RPMI7951 (cell line): Measurements from ENCODE around the gene CD300E. TPM values are rescaled to one million over a fixed set of nuclear protein-coding genes. Genes with fewer than 3 reads are reported as not detected.
"Not testable (repeated sequence)": the region's sequence is repeated elsewhere in the genome, so short reads cannot be mapped to it uniquely, and the experiment has no call there.

Source experiments
- DNase-seq: peaks from one replicate; pipeline ENCODE4 v3.0.0-alpha.2; 2012; ENCODE audit warnings: low read depth
- total RNA-seq: library from RNA; depleted of rRNA; stranded (reverse); fragments of >200 nt; shearing (Covaris generic); gene quantifications from 2 replicates; pipeline ENCODE4 v1.2.3, GENCODE V29; 2014

The CD300E gene
- total RNA-seq, 1 experiment from 2014 or later, result not detected

DNA sequence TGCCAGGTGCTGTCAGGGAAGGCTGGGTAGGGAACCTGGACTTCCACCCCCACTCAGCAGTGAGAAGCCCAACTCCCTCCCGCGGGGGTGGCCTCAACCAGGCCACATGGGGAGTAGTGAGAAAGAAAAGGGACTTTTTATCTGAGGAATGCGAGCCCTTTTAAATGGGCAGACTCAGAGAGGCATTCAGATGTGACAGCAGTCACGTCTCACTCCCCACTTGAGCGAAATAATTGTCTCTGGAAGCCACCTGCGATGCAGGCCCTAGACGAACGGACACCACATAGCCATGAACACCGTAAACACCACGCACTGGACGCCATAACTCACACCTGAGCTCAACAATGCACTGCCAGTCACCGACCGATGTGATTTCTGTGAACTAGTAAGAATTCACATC, 11.9 kb upstream of the CD300E start:
- DNase-seq, result no peak

DNA sequence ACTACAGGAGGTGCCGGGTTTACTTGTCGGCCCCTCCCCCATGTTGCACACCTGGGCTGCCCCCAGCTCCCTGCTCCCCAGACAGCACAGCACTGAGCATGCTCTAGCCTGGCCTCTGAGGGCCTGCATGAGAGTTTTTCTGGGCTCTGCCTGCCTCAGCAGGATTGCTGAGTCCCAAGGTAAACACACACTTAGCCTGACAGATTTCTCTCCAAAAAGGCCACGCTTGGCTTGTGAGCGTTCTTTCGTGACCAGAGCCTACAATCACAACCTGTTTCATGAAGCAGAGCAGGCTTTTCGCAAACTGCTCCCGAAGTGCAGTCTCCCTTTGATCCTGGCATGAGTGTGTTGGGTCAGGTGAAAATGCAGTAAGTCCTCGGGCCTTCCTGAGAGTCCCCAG, 9.8 kb upstream of the CD300E start:
- DNase-seq, result no peak

DNA sequence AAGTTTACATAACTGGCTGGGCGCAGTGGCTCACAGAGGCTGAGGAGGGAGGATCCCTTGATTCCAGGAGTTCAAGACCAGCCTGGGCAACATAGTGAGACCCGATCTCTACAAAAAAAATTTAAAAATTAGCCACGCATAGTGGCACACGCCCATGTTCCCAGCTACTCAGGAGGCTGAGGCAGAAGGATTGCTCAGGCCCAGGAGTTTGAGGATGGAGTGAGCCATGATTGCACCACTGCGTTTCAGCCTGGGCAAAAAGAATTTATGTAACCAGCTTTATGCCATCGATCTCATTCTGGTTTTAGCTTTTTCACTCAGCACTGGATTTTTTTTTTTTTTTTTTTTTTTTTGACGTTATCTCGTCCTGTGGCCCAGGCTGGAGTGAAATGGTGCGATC, 9.1 kb upstream of the CD300E start:
- DNase-seq, result no peak

DNA sequence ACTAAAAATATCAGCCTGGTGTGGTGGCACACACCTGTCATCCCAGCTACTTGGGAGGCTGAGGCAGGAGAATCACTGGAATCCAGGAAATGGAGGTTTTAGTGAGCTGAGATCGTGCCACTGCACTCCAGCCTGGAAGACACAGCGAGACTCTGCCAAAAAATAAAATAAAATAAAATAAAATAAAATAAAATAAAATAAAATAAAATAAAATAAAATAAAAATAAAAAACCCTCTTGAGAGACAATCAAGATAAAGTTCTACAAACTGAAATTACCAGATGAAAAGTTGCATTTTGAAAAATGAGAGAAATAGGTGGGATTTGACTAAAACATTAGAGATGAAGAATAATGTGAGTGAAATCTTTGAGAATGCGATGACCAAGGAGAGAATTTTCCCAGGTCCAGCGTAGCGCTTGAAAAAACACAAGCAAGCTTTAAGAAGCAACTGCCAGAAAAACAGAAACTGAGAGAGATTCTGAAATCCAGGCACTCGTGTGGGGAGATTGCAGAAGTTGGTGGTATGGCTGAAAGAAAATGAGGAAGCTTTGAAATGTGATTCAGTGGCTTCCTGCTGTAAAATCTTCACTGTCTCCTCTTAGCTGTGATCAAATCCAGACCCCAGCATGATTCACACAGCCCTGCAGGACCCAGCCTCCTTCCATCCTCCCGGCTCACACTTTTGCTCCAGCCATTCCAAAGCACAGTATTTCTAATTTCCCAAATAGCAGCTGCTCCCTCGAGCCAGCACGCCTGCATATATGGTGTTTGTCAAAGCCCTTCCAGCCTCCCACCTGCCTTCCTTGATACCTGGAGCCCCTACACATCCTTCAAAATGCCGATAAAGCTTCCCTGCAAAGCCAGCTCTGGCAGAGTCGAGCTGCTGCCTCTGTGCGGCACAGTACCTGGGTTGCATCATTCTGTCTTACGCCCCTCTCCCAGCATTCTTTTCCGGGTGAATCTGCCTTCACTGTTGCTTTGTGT, 8.2 kb upstream of the CD300E start:
- DNase-seq, result no peak

DNA sequence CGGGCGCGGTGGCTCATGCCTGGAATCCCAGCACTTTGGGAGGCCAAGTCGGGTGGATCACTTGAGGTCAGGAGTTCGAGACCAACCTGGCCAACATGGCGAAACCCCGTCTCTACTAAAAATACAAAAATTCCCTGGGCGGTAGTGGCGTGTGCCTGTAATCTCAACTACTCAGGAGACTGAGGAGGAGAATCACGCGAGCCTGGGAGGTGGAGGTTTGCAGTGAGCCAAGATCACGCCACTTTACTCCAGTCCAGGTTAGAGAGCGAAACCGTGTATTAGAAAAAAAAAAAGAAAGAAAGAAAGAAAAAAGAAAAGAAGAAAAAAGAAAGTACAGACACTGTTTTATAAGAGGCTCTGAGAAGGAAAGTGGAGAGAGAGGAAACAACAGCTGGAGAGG, 6.7 kb upstream of the CD300E start:
- DNase-seq, result not testable (repeated sequence)

DNA sequence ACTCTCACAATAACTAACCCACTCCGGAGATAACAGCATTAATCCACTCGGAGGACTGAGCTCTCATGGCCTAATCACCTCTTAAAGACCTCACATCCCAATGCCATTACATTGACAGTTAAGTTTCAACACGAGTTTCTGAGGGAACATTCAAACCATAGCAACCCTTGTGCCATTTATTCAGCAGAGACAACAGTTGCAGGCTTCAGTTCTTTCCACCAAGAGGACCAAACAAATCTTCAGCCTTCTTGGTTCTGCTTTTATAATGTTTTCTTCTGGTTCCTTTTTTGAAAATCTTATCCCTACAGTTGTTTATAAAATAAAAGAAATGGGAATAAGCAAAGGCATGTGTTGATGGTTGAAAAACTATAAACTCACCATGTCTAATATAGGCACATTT, 2.1 kb upstream of the CD300E start:
- DNase-seq, result no peak

DNA sequence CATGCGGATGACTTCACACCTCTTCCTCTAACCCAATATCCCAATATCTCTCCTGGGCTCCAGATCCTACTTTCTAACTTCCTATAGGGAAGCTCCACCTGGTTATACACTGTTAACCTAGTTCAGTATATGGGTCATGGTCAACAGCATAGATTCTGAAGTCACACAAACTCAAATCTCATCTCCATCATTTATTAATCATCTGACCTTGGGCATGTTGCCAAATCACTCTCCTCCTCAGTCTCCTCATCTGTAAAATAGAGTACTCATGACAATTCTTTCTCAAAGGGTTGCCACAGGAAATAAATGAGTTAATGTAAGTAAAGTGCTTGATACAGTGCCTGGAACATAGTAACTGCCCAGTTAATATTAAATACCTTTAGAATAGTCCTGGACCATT, 593 bp upstream of the CD300E start:
- DNase-seq, result no peak

DNA sequence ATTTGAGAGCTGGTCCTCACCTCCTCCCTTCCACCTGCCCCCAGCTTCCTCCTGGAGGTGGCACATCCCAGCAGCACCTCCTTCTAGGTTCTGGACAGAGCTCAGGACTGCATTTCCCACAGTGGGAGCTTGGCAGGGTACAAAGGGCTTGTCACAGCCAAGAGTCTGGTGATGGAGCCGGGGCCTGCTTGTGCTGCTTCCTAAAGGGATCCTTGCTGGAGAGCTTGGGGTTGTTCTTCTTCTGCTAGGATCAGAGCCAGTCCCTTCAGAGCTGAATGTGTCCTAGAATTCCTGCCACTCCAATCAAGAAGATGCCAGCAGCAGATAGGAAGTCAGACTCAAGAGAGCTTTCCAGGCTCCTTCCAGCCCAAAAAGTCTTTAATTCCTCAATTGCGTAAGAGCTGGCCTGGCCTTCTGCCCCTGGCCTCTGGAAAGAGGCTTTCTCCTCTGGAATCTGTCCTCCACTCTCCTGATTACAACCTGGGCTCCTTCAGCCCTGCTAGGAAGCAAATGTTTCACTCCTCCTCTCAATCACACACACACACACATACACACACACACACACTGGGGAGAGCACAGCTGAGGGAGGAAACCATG, 4.4 kb downstream of the CD300E start:
- DNase-seq, result no peak

DNA sequence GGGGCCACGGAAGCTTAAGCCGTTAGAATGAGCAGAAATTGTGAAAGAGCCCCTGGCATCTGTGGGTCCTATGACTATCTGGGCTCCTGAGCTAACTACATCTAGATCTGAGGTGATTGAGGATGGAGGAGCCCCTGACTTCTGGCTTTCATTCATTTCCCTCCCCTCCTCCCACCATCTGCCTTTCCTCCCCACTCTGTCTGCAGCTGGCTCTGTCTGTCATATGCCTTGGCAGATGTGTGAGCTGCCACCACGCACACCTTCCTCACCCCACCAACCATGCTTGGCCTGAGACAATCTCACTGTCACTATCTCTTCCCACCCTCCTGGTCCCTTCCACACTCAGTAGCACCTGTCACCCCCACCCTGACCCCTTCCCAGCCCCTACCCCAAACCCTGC, 5.1 kb downstream of the CD300E start:
- no peak for DNase-seq

DNA sequence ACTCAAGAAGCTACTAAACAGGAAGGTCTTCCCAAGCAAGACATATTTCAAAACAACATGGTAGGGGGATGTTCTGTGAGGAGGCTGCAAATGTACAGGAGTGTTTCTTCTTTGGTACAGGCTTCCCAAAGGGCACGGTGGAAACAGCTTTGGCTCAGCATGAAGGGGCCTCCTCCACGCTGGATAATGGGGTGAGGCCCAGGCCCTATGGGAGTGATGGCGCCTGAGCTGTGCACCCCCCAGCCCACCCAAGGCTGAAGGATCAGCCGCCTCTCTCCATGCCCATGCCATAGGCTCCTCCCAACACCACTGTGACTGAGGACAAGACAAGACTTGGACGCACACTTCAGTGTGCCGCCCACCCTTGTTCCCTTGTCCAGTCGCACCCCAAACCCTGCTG, 6.8 kb downstream of the CD300E start:
- DNase-seq, result no peak

DNA sequence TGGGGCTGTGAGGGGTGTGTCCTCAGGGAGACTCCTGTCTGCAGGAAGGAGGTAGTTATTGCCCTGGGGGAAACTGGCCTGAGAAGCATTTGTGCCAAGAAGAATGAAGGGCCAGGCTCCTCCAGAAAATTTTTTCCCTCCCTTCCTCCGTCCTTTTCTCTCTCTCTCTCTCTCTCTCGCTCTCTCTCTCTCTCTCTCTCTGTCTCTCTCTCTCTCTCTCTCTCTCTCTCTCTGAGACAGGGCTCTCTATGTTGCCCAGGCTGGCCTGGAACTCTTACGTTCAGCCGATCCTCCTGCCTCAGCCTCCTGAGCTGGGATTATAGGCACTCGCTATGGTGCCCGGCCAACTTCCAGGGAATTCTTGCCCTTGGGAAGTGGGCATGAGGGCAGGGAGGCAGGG, 11.5 kb downstream of the CD300E start:
- no peak for DNase-seq

DNA sequence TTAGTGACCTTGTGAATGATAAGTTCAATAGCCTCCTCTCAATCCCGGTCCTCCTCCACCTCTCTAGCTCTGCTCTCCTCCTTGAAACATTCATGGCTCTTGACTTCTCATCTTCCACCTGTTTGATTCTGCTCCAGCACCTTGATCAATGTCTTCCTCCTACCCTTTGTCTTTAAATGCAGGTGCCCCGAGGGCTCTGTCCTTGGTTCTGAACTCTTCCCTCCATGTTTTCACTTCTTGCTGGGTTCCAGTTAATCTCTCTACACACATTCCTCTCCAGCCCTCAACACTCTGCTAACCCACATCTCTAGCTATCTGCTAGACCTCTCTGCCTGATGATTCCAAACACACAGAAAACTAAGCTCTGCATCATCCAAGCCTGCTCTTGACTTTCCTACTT, 13.4 kb downstream of the CD300E start:
- no peak for DNase-seq

DNA sequence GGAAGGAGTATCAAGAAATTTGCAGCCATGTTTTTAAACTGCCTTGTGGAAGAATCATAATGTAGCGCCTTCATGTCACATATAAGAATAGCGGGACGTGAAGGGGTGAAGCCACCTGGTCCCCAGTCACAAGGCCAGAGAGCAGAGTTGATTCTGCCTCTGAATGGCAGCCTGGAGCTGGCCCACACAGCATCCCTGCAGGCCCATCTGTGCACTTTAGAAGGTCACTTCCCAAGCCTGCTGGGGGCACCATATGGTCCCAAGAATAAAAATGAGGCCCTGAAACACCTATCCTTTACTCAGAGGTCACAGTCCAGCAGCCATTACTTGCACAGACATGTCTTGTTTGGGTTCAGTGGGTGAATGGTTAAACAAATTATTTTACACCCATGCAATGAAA, 15.0 kb downstream of the CD300E start:
- no peak for DNase-seq

DNA sequence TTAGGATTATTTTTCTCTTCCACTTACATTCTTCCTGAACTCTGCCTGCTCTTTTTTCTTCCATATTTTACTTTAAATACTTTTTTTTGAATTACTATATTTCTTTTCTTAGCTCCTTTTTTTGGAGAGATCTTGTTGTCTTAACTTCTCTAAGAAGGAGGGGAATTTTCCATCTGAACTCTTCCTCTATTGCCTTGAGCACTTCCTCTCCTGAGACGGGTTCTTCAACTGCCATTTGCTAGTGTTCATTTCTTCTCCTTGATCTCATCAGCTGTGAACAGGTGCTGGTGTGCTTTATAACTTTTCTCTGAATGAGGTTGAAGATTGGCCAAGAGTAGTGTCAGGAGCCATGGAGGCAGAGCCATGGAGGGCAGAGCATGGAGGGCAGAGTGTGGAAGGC, 16.3 kb downstream of the CD300E start:
- DNase-seq, result no peak

DNA sequence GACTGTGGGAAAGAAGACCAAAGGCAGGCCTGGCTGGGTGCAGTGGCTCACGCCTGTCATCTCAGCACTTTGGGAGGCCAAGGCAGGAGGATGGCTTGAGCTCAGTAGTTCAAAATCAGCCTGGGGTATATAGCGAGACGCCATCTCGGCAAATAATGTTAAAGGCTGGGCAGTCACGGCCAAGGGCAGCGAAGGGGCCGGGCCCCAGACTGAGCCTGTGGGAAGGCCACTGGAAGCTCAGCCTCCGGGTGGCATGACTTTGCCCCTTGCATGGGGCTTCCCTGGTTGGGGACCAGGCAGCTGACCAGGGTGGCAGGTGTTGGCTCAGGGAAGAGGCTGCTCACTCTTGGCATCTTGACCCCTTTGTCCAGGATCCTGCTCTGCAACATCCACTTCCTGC, 17.5 kb downstream of the CD300E start:
- DNase-seq, result no peak

DNA sequence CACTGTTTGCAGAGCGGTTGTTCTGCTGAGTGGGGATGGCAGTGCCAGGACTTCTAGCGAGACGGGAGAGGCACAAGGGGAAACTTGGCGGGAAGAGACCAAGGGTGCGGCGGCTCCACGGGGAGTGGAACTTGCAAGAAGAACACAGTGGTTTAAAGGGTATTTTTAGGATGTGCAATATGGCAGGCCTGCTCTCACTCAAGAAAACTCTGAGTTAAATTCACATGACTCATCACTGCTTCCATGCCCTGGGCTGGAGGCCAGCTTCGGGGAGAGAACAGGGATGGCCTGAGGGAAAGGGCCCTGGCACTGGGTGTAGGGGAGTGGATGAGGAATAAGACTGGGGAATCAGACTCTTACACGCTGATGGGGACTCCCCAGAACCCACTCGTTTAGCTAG, 18.2 kb downstream of the CD300E start:
- DNase-seq, result peak; percentile 91

DNA sequence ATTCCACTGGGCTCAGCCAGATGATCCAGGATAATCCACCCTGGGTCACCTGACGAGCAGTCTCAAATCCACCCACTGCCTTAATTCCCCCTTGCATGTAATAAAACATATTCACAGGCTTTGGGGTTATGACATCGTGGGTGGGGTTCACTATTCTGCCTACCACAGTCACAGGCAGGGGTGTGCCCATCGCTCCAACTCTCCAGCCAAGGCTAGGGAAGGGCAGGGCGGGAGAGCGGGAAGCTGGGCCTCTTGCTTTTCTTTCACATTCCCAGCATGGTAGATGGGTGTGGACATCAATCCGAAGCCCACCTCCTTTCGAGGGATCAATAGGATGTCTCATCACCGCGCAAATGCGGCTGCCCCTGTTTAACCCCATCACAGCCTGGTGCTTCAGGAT, 18.8 kb downstream of the CD300E start:
- DNase-seq, result no peak

DNA sequence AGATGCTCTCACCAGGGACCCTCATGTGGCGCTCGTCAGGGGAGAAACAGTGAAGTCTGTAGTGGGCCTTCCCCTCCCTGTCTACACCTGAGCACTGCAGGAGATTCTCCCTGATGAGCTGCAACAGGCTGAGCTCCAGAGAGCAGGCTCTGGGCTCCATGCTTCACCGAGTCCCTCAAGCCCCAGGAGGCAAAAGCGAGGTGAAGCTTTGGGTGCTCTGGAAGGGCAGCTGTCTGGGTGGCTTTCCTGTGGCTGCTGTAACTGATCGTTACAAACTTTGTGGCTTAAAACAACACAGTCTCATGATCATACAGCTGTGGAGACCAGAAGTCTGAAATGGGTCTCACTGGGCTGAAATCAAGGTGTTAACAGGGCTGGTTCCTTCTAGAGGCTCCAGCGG, 19.3 kb downstream of the CD300E start:
- no peak for DNase-seq

DNA sequence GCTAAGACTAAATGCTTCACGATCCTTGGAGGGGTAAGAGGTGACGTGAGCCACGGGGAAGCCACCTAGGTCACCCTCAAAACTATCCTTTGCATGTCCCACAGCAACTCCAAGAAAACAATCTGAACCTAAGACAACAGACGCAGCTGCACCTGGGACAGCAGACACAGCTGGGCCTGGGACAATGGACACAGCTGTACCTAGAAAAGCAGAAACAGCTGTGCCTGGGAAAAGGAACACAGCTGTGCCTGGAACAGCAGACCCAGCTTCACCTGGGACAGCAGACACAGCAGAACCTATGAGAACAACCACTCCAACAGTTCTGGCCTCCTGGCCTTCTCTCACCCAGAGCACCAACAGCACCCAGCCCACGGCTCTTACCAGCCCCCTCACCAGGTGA, 19.8 kb downstream of the CD300E start:
- DNase-seq, result no peak

DNA sequence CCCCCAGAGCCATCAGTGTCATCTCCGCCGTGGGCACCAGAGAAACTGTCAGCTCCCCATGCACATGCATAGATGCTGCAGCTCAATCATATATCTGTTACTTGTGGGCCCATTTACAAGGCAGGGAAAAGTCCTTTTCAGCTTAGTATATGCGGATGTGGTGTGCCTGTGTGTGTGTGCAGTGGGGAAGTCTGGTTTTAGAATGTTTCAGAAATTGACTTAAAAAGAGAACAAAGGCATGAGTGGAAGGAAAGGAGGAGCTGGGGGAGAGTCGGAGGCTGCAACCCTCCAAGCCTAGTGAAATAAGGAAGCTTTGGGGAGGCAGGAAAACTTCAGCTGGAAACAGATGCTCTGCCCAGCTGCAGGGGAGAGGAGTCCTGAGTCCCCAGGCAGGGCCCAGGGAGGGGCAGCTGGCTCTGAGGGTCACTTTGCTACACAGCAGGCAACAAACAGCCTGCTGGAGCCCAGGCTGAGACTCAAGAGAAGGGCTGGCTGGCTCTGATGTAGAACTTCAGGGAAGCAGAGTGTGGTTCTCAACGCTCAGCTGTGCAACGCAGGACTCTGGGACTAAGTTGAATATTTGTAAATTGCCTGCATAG, 20.4 kb downstream of the CD300E start:
- no peak for DNase-seq

DNA sequence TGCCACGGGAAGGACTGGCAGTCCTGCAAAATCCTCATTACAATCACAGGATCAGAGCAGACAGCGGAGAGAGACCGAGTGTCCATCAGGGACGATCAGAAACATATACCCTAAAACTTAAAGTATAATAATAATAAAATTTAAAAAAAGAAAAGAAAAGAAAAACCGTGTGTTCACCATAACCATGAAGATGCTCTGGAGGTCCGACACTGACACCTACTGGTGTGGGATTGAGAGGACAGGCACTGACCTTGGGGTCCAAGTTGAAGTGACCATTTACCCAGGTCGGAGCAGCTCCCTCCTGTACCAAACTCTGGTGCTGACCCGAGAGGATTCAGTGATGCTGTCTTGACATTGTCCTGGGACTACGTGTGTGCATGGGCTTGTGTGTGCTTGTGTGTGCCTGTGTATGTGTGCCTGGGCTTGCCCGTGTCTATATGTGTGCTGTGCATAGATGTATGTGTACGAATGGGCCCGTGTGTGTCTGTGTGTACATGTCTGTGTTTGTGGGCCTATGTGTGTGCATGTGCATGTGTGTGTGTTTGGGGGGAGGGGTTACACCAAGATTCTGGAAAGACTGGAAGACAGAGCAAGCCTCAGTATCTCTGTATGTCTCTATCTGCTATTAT, 21.5 kb downstream of the CD300E start:
- DNase-seq, result peak; percentile 37

DNA sequence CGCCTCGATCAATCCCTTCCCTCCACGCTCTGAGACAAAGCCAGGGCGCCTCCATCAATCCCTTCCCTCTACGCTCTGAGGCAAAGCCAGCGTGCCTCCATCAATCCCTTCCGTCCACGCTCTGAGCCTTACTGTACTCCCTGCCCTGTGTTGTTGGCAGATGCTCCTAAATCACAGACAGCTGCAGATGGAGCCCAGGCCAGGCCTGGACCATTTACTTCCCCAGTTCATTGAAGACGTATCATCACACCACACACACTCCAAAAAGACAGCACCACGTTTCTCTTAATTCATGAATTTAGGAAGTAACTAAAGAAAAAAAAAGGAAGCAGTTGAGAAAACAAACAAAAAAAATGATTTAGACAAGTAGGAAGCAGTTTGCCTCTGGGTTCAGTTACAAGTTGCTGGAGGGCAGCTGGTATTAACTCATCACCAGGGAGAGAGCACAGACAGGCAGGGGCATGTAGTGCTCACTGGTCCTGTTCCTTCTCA, 24.0 kb downstream of the CD300E start:
- no peak for DNase-seq
